Large intestine (tissue), 3 donors: Measurements from ENCODE around the gene PPM1M. TPM values are rescaled to one million over a fixed set of nuclear protein-coding genes. Genes with fewer than 3 reads are reported as not detected.

ENCODE experiments used
- DNase-seq, 2 donors: peaks; one replicate each; pipeline versions ENCODE4 v3.0.0 to v3.0.0-alpha.2; 2013
- H3K27ac ChIP-seq: one replicate; pipeline ENCODE4 v1.5.1; 2013; ENCODE audit warnings: low read length
- H3K27me3 ChIP-seq: 2 replicates; pipeline ENCODE4 v1.6.1; 2013; ENCODE audit warnings: low read length; ENCODE audit not compliant: control insufficient read depth, insufficient read depth
- H3K36me3 ChIP-seq: 2 replicates; pipeline ENCODE4 v1.6.1; 2013; ENCODE audit warnings: low read length; ENCODE audit not compliant: control insufficient read depth, insufficient read depth
- H3K4me1 ChIP-seq: one replicate; pipeline ENCODE4 v1.6.1; 2013; ENCODE audit warnings: low read length; ENCODE audit not compliant: control insufficient read depth, insufficient read depth
- H3K4me3 ChIP-seq: one replicate; pipeline ENCODE4 v1.5.1; 2013; ENCODE audit warnings: low read length
- H3K9me3 ChIP-seq: one replicate; pipeline ENCODE4 v1.6.1; 2013; ENCODE audit warnings: mild to moderate bottlenecking, low read depth, low read length, moderate library complexity; ENCODE audit not compliant: control insufficient read depth
- WGBS: methylation state at CpG from one replicate; pipeline ENCODE4 v1.1.5; 2013; ENCODE audit warnings: low lambda C conversion rate; ENCODE audit not compliant: insufficient coverage; 5-methylcytosine and 5-hydroxymethylcytosine counted together
- polyA plus RNA-seq: library from polyadenylated mRNA; unstranded; fragments of 120-200 nt; gene quantifications from one replicate; pipeline ENCODE4 v1.2.1, GENCODE V29; 2013

Gene PPM1M
- polyA plus RNA-seq, 1 donor, result 11.0 TPM

- Histone ChIP-seq H3K27me3 (no peaks in the 10 kb centered on the region), H3K4me1 (peaks cover 52% of the 10 kb centered on the region), H3K36me3 (peaks cover 24% of the 10 kb centered on the region), H3K27ac (no peak overlapping the region), H3K4me3 (peak overlapping the region; percentile 34), H3K9me3 (no peaks in the 10 kb centered on the region)
- WGBS, result 0% methylated on average over 3 of the region's 17 CpGs
- peak in 1 of 2 donors; percentile 67 for DNase-seq
Measured at GRCh38 chr3:52298149-52299098, 52.9 kb downstream of the PPM1M start.

- no peaks in the 10 kb centered on the region for H3K9me3 ChIP-seq
- H3K27ac ChIP-seq, result no peak overlapping the region
- peaks cover 46% of the 10 kb centered on the region for H3K4me1 ChIP-seq
- H3K4me3 ChIP-seq, result no peak overlapping the region
- DNase-seq, result peak in 1 of 2 donors; percentile 54
- H3K36me3 ChIP-seq, result peaks cover 17% of the 10 kb centered on the region
- WGBS, result no CpG with 5 or more reads among the region's 10 CpGs
- H3K27me3 ChIP-seq, result no peaks in the 10 kb centered on the region
Measured at GRCh38 chr3:52299247-52299878, 53.8 kb downstream of the PPM1M start.

Other genes starting within 250 kb of the PPM1M start
- gene RPL29, start 249.9 kb upstream of the PPM1M start, polyA plus RNA-seq, result 2,526 TPM
- gene DUSP7, start 189.2 kb upstream of the PPM1M start, polyA plus RNA-seq, result 9.6 TPM
- gene POC1A, start 91.3 kb upstream of the PPM1M start, polyA plus RNA-seq, result 5.9 TPM
- gene ALAS1, start 47.6 kb upstream of the PPM1M start, polyA plus RNA-seq, result 37.2 TPM
- 0.37 TPM for gene TLR9, start 20.1 kb upstream of the PPM1M start, polyA plus RNA-seq
- gene TWF2, start 6.6 kb upstream of the PPM1M start, polyA plus RNA-seq, result 19.9 TPM
- gene WDR82, start 32.9 kb downstream of the PPM1M start, polyA plus RNA-seq, result 71.9 TPM
- gene GLYCTK, start 42.1 kb downstream of the PPM1M start, polyA plus RNA-seq, result 165 TPM
- gene DNAH1, start 70.6 kb downstream of the PPM1M start, polyA plus RNA-seq, result 22.9 TPM
- gene BAP1, start 164.2 kb downstream of the PPM1M start, polyA plus RNA-seq, result 59.0 TPM
- gene PHF7, start 164.9 kb downstream of the PPM1M start, polyA plus RNA-seq, result 10.4 TPM
- 2.9 TPM for gene SEMA3G, start 199.3 kb downstream of the PPM1M start, polyA plus RNA-seq
- gene TNNC1, start 208.3 kb downstream of the PPM1M start, polyA plus RNA-seq, result 1.8 TPM
- 85.9 TPM for gene NISCH, start 209.8 kb downstream of the PPM1M start, polyA plus RNA-seq
- gene STAB1, start 249.6 kb downstream of the PPM1M start, polyA plus RNA-seq, result 43.5 TPM